GM19043 (cell line): Measurements from ENCODE around the gene PRRG4.
"Not testable (repeated sequence)": the region's sequence is repeated elsewhere in the genome, so short reads cannot be mapped to it uniquely, and the experiment has no call there.

ENCODE experiments used
- ATAC-seq: cut with Tn5 transposase; IDR thresholded peaks from one replicate; pipeline ENCODE4 v1.9.1; 2021; ENCODE audit warnings: low read depth; ENCODE audit not compliant: unreplicated experiment

The PRRG4 gene

GRCh38 chr11:32829157-32829679, 509 bp upstream of the PRRG4 start:
- ATAC-seq = peak; percentile 50

- ATAC-seq = peak; percentile 10
Measured at GRCh38 chr11:32830413-32830738, 649 bp downstream of the PRRG4 start.

GRCh38 chr11:32830796-32831195, 1.1 kb downstream of the PRRG4 start:
- ATAC-seq = no peak

- ATAC-seq = no peak
Measured at GRCh38 chr11:32831221-32831620, 1.5 kb downstream of the PRRG4 start.

- no peak for ATAC-seq
Measured at GRCh38 chr11:32833921-32834320, 4.2 kb downstream of the PRRG4 start.

- ATAC-seq = no peak
Measured at GRCh38 chr11:32836946-32837345, 7.2 kb downstream of the PRRG4 start.

GRCh38 chr11:32838505-32839274, 9.0 kb downstream of the PRRG4 start:
- ATAC-seq = no peak

- no peak for ATAC-seq
Measured at GRCh38 chr11:32839308-32839707, 9.6 kb downstream of the PRRG4 start.

GRCh38 chr11:32840587-32840986, 10.9 kb downstream of the PRRG4 start:
- no peak for ATAC-seq

- no peak for ATAC-seq
Measured at GRCh38 chr11:32843544-32843943, 13.8 kb downstream of the PRRG4 start.

- ATAC-seq = no peak
Measured at GRCh38 chr11:32847511-32847910, 17.8 kb downstream of the PRRG4 start.

- no peak for ATAC-seq
Measured at GRCh38 chr11:32849761-32850160, 20.0 kb downstream of the PRRG4 start.

GRCh38 chr11:32851251-32851650, 21.5 kb downstream of the PRRG4 start:
- no peak for ATAC-seq

GRCh38 chr11:32852207-32852606, 22.5 kb downstream of the PRRG4 start:
- ATAC-seq = no peak

- no peak for ATAC-seq
Measured at GRCh38 chr11:32855601-32856000, 25.9 kb downstream of the PRRG4 start.

- no peak for ATAC-seq
Measured at GRCh38 chr11:32858731-32859130, 29.0 kb downstream of the PRRG4 start.

GRCh38 chr11:32861850-32862577, 32.3 kb downstream of the PRRG4 start:
- ATAC-seq = no peak

- ATAC-seq = no peak
Measured at GRCh38 chr11:32864555-32864954, 34.8 kb downstream of the PRRG4 start.

GRCh38 chr11:32868752-32869151, 39.0 kb downstream of the PRRG4 start:
- not testable (repeated sequence) for ATAC-seq

GRCh38 chr11:32870676-32871075, 40.9 kb downstream of the PRRG4 start:
- ATAC-seq = no peak

GRCh38 chr11:32874132-32874531, 44.4 kb downstream of the PRRG4 start:
- no peak for ATAC-seq

GRCh38 chr11:32881286-32881685, 51.6 kb downstream of the PRRG4 start:
- ATAC-seq = no peak
